GM12875 (cell line): Measurements from ENCODE around the gene TMTC2.

Experiments used
- H3K4me3 ChIP-seq: one replicate; pipeline ENCODE4 v1.5.1; 2011; ENCODE audit warnings: low read depth, low read length, control low read depth
- TF ChIP-seq, protein P1 (sequence below): IDR thresholded peaks from 2 replicates; pipeline ENCODE4 v1.5.1; 2011; ENCODE audit warnings: low read depth, mild to moderate bottlenecking, control low read depth, inconsistent platforms, low read length, moderate library complexity, borderline replicate concordance; ENCODE audit not compliant: insufficient read depth

The TMTC2 gene

DNA sequence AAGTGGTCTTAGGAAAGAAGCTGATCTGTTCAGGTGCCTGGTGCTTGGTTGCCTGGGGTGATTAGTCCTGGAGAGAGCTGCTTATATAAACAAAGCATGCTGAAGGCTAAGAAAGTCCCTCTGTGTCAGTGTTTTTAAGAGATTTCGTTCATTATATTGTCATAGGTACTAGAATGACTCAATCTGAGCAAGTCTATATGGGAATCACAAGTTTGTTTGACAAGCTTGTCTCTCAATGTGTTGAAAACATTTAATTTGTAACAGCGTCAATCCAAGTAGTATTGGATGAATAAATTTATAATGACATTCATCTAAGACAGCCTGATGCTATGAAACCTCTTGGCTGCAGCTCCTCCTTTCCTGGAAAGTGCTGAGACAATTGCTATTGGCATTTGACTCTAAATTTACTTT lies 256.3 kb downstream of the TMTC2 start:
- H3K4me3 ChIP-seq, result no peak overlapping the region
- TF ChIP-seq, protein P1, sequence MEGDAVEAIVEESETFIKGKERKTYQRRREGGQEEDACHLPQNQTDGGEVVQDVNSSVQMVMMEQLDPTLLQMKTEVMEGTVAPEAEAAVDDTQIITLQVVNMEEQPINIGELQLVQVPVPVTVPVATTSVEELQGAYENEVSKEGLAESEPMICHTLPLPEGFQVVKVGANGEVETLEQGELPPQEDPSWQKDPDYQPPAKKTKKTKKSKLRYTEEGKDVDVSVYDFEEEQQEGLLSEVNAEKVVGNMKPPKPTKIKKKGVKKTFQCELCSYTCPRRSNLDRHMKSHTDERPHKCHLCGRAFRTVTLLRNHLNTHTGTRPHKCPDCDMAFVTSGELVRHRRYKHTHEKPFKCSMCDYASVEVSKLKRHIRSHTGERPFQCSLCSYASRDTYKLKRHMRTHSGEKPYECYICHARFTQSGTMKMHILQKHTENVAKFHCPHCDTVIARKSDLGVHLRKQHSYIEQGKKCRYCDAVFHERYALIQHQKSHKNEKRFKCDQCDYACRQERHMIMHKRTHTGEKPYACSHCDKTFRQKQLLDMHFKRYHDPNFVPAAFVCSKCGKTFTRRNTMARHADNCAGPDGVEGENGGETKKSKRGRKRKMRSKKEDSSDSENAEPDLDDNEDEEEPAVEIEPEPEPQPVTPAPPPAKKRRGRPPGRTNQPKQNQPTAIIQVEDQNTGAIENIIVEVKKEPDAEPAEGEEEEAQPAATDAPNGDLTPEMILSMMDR, result no peak

DNA sequence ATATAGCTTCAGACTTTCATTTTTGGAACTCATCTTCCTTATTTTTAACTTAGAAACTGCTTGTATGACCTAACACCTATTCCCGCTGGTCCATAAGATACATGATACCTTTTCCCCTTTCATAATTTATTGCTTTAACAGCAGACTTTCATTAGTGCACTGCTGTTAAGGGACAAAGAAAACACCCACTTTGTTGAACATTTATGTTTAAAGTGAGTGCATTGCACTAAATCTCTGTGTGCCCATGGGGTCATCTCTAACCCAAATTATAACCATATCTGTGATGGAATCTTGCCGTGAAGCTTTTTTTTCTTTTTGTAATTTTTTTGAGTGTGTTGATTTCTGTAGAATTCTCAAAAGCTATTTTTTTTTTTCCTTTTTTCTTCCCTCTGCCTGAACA lies 261.8 kb downstream of the TMTC2 start:
- H3K4me3 ChIP-seq, result no peak overlapping the region
- TF ChIP-seq, protein P1, result no peak

GRCh38 chr12:82950356-82950755 lies 263.6 kb downstream of the TMTC2 start:
- TF ChIP-seq, protein P1, result no peak
- no peak overlapping the region for H3K4me3 ChIP-seq

DNA sequence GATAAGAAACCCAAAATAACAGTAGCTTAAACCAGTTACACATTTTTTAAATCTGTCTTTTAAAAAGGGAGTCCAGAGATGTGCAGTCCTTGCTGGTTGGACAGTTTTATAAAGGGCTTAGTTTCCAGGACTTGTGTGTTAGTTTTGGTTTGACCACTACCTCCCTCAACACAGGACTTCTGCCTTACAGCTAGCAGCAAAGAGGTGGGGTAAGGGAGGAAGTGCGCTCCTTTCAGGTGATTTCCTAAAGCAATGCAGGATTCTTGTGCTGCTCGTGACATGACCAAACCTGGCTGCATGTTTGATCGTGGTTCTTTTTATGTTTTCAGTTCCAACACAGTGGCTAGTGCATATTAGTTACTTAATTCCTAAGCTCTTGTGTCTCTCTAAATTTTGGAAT lies 266.2 kb downstream of the TMTC2 start:
- TF ChIP-seq, protein P1, result no peak
- H3K4me3 ChIP-seq, result no peak overlapping the region

DNA sequence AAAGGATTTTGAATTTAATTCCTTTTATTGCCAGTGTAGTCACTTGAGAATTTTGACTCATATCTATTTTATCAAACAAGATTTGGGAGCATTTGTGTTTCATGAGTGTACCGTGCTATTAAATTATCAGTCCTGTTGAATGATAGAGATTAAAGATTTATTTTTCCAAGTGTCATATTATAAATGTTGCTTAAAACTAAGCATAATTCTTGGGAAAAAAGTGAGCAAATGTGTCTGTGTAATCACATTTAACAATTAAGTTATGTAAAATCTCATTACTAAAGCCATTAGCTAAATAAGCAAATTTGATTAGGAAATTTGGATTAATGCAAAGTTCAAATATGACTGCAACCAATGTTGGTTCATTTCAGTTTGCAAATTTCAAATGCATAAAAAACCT lies 266.7 kb downstream of the TMTC2 start:
- TF ChIP-seq, protein P1, result no peak

DNA sequence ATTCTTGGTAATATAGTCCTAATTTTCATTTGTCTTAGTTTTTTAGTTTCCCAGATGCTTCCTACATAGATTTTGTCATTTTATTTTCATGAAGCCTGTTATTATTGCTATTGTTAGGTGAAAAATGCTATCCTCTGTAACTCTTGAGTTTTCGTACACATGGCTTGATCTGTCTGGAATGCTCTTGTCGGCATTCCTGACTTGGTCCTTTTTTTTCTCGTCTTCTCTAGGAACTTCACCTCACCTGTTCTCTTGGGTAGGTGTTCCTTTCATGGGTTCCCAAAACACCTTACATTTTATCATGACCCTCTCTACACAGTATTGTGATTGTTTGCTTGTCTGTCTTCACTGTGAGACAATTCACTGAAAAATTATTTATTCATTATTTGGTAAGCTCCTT lies 267.4 kb downstream of the TMTC2 start:
- H3K4me3 ChIP-seq, result no peak overlapping the region
- TF ChIP-seq, protein P1, result no peak

More for the DNA sequence above, 266.7 kb downstream of the TMTC2 start:
- no peak overlapping the region for H3K4me3 ChIP-seq

DNA sequence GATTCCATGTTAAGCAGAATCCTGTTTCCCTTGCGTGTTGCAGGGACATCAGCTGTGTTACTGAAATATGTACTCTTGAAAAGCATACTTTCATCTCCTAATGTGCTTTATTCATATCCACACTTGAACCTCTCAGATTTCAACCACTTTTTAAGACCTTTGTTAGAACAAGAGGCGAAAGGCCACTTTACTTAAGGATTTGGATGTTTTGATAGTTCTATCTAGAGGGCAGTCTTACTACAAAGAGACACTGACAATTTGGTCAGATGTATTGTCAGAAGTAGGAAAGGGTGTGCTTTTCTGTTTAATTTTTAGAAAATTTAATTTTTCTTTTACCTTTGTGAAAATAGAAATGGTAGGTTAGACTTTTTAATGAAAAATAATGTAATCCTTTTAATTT lies 267.9 kb downstream of the TMTC2 start:
- no peak overlapping the region for H3K4me3 ChIP-seq
- TF ChIP-seq, protein P1, result no peak
